Progenitor cell of endocrine pancreas (in vitro differentiated cells): ENCODE results near the gene DOCK1. TPM values are rescaled to one million over a fixed set of nuclear protein-coding genes. Genes with fewer than 3 reads are reported as not detected.

Experiments
- DNase-seq: peaks from one replicate; pipeline ENCODE4 v3.0.0; 2021; ENCODE audit warnings: low spot score; ENCODE audit not compliant: unreplicated experiment
- H3K27ac Mint-ChIP-seq: 2 replicates; pipeline ENCODE4 v1.8.0; 2021; ENCODE audit warnings: mild to moderate bottlenecking, moderate library complexity, mixed read lengths
- H3K27me3 Mint-ChIP-seq: 2 replicates; pipeline ENCODE4 v1.8.0; 2021; ENCODE audit warnings: mixed read lengths
- H3K36me3 Mint-ChIP-seq: 2 replicates; pipeline ENCODE4 v1.8.0; 2022; ENCODE audit warnings: mixed read lengths; ENCODE audit not compliant: insufficient read depth
- H3K4me1 Mint-ChIP-seq: 2 replicates; pipeline ENCODE4 v1.8.0; 2021; ENCODE audit warnings: low read depth, mixed read lengths
- H3K4me3 Mint-ChIP-seq: 2 replicates; pipeline ENCODE4 v1.8.0; 2021; ENCODE audit warnings: low read depth, mild to moderate bottlenecking, moderate library complexity, mixed read lengths
- H3K9me3 Mint-ChIP-seq: 2 replicates; pipeline ENCODE4 v1.8.0; 2021; ENCODE audit warnings: low read depth, mixed read lengths
- total RNA-seq: library from RNA; stranded (reverse); gene quantifications from 2 replicates; pipeline ENCODE4 v1.2.1, GENCODE V29; 2021
- TF ChIP-seq, protein P1 (sequence below): fragments of 200-600 bp; sonication (generic); IDR thresholded peaks from one replicate; pipeline ENCODE4 v1.5.0; 2021; ENCODE audit warnings: antibody characterized with exemption, mild to moderate bottlenecking; ENCODE audit not compliant: unreplicated experiment

DOCK1 gene
- total RNA-seq, 1 donor from 2014 or later, result 77.8 TPM

DNA sequence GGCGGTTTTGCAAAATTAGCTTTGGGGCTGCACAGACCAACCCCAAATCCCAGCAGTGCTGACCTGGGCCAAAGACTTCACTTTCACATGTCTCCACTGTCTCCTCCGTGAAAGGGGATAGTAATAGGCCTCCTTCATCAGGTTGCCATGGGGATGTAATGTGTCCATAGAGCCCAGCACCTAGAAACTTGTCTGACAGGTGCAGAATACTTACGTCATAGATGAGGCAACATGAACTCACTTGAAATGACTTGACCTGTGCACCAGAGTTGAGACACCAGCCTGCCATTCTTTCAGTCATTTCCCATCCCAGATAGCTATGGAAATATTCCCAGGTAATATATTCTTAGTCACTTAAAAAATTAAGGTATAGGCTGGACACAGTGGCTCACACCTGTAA lies 196.9 kb downstream of the DOCK1 start:
- Mint-ChIP-seq H3K4me1 (no peaks in the 10 kb centered on the region), H3K4me3 (no peak overlapping the region), H3K9me3 (no peaks in the 10 kb centered on the region), H3K27ac (no peak overlapping the region), H3K36me3 (peaks cover 22% of the 10 kb centered on the region), H3K27me3 (no peaks in the 10 kb centered on the region)
- no peak for DNase-seq
- TF ChIP-seq, protein P1, sequence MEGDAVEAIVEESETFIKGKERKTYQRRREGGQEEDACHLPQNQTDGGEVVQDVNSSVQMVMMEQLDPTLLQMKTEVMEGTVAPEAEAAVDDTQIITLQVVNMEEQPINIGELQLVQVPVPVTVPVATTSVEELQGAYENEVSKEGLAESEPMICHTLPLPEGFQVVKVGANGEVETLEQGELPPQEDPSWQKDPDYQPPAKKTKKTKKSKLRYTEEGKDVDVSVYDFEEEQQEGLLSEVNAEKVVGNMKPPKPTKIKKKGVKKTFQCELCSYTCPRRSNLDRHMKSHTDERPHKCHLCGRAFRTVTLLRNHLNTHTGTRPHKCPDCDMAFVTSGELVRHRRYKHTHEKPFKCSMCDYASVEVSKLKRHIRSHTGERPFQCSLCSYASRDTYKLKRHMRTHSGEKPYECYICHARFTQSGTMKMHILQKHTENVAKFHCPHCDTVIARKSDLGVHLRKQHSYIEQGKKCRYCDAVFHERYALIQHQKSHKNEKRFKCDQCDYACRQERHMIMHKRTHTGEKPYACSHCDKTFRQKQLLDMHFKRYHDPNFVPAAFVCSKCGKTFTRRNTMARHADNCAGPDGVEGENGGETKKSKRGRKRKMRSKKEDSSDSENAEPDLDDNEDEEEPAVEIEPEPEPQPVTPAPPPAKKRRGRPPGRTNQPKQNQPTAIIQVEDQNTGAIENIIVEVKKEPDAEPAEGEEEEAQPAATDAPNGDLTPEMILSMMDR, result no peak

- H3K4me1 Mint-ChIP-seq, result no peaks in the 10 kb centered on the region
- H3K36me3 Mint-ChIP-seq, result peaks cover 21% of the 10 kb centered on the region
- TF ChIP-seq, protein P1, result no peak
- no peaks in the 10 kb centered on the region for H3K9me3 Mint-ChIP-seq
- no peaks in the 10 kb centered on the region for H3K27me3 Mint-ChIP-seq
- H3K27ac Mint-ChIP-seq, result no peak overlapping the region
- no peak for DNase-seq
- H3K4me3 Mint-ChIP-seq, result no peak overlapping the region
Observed at GRCh38 chr10:127115100-127115499, 209.9 kb downstream of the DOCK1 start.

- no peak overlapping the region for H3K27ac Mint-ChIP-seq
Observed at GRCh38 chr10:127117125-127117524, 211.9 kb downstream of the DOCK1 start.

GRCh38 chr10:127118034-127118433 lies 212.8 kb downstream of the DOCK1 start:
- Mint-ChIP-seq H3K4me3 (no peak overlapping the region), H3K4me1 (no peaks in the 10 kb centered on the region), H3K27me3 (no peaks in the 10 kb centered on the region), H3K27ac (no peak overlapping the region), H3K36me3 (peaks cover 6% of the 10 kb centered on the region), H3K9me3 (no peaks in the 10 kb centered on the region)
- TF ChIP-seq, protein P1, result no peak
- DNase-seq, result no peak

More at GRCh38 chr10:127117125-127117524, 211.9 kb downstream of the DOCK1 start:
- TF ChIP-seq, protein P1, result no peak
- Mint-ChIP-seq H3K4me1 (no peaks in the 10 kb centered on the region), H3K4me3 (no peak overlapping the region), H3K36me3 (peaks cover 9% of the 10 kb centered on the region), H3K27me3 (no peaks in the 10 kb centered on the region), H3K9me3 (no peaks in the 10 kb centered on the region)
- peak; percentile 60 for DNase-seq

DNA sequence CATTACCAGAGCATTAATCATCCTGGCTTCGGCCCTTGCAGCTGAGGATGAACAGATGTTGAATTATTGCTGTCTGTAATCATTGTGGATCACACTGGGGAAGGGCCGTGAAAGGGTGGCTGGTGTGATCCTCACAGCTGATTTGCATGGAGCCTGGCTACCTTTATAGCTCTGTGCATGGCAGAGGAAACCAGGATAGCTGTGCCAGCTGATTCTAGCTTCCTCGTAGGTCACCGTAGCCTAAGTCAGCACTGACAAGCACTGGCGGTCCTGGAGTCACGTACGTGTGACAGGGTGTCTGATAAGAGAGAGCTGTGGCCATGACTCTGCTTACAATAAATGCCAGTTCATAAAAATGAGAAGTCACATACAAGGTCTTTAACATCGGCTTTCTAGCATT lies 214.7 kb downstream of the DOCK1 start:
- DNase-seq, result no peak
- Mint-ChIP-seq H3K4me1 (no peaks in the 10 kb centered on the region), H3K4me3 (no peak overlapping the region), H3K27me3 (no peaks in the 10 kb centered on the region), H3K27ac (no peak overlapping the region), H3K9me3 (no peaks in the 10 kb centered on the region), H3K36me3 (peaks cover 4% of the 10 kb centered on the region)
- TF ChIP-seq, protein P1, result no peak
